ENCODE data around the gene GRPEL1. TPM values are rescaled to one million over a fixed set of nuclear protein-coding genes. Genes with fewer than 3 reads are reported as not detected.

The GRPEL1 gene
- total and polyA plus RNA-seq, 2 of the 13 experiments (the other 11 are each of a cell fraction or from before 2014, with no cell fraction given), result 32.3 to 141 TPM

GRCh38 chr4:7043284-7044136 is 24.4 kb downstream of the GRPEL1 start, which contains the start of gene TADA2B (continued):
- TF ChIP-seq, protein P1, sequence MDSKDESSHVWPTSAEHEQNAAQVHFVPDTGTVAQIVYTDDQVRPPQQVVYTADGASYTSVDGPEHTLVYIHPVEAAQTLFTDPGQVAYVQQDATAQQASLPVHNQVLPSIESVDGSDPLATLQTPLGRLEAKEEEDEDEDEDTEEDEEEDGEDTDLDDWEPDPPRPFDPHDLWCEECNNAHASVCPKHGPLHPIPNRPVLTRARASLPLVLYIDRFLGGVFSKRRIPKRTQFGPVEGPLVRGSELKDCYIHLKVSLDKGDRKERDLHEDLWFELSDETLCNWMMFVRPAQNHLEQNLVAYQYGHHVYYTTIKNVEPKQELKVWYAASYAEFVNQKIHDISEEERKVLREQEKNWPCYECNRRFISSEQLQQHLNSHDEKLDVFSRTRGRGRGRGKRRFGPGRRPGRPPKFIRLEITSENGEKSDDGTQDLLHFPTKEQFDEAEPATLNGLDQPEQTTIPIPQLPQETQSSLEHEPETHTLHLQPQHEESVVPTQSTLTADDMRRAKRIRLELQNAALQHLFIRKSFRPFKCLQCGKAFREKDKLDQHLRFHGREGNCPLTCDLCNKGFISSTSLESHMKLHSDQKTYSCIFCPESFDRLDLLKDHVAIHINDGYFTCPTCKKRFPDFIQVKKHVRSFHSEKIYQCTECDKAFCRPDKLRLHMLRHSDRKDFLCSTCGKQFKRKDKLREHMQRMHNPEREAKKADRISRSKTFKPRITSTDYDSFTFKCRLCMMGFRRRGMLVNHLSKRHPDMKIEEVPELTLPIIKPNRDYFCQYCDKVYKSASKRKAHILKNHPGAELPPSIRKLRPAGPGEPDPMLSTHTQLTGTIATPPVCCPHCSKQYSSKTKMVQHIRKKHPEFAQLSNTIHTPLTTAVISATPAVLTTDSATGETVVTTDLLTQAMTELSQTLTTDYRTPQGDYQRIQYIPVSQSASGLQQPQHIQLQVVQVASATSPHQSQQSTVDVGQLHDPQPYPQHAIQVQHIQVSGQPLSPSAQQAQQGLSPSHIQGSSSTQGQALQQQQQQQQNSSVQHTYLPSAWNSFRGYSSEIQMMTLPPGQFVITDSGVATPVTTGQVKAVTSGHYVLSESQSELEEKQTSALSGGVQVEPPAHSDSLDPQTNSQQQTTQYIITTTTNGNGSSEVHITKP (CRISPR knock-in tag; IDR thresholded peaks at IDR 0.05; ENCODE audit: low read depth), result no peak
- TF ChIP-seq ZNF713 (CRISPR knock-in tag; IDR thresholded peaks at IDR 0.05) (no peak), TP53 (CRISPR knock-in tag; conservative IDR thresholded peaks at IDR 0.05) (no peak), GFI1 (CRISPR knock-in tag; IDR thresholded peaks at IDR 0.05; ENCODE audit: borderline replicate concordance) (no peak), HOXA3 (CRISPR knock-in tag; IDR thresholded peaks at IDR 0.05) (peak; percentile 15), KDM6A (CRISPR knock-in tag; IDR thresholded peaks at IDR 0.05; ENCODE audit: low read depth) (no peak), ZSCAN29 (CRISPR knock-in tag; conservative IDR thresholded peaks at IDR 0.05) (no peak), ZNF143 (CRISPR knock-in tag; IDR thresholded peaks at IDR 0.05) (no peak), DPF2 (CRISPR knock-in tag; IDR thresholded peaks at IDR 0.05; ENCODE audit: borderline replicate concordance, low read depth) (no peak), HMG20B (CRISPR knock-in tag; conservative IDR thresholded peaks at IDR 0.05) (no peak), SP140L (CRISPR knock-in tag; IDR thresholded peaks at IDR 0.05; ENCODE audit: borderline replicate concordance) (no peak), KAT8 (CRISPR knock-in tag; IDR thresholded peaks at IDR 0.05) (no peak), ZZZ3 (CRISPR knock-in tag; IDR thresholded peaks at IDR 0.05; ENCODE audit: borderline replicate concordance) (no peak), NR2F6 (IDR thresholded peaks at IDR 0.05) (no peak), NR2F6 (CRISPR knock-in tag; IDR thresholded peaks at IDR 0.05) (no peak), NR1H2 (CRISPR knock-in tag; IDR thresholded peaks at IDR 0.05; ENCODE audit: borderline replicate concordance, low read depth) (peak; percentile 85; the same call in 1 of the 2 replicates), PLSCR1 (CRISPR knock-in tag; IDR thresholded peaks at IDR 0.05; ENCODE audit: borderline replicate concordance) (no peak), FOXK2 (IDR thresholded peaks at IDR 0.05) (no peak), RXRB (CRISPR knock-in tag; IDR thresholded peaks at IDR 0.05; ENCODE audit: borderline replicate concordance) (no peak), HNRNPK (IDR thresholded peaks at IDR 0.05; ENCODE audit: low read depth, low read length, poor library complexity, severe bottlenecking) (no peak), RAD21 (CRISPR knock-in tag; IDR thresholded peaks at IDR 0.05) (peak; percentile 13), ZNF263 (CRISPR knock-in tag; IDR thresholded peaks at IDR 0.05) (no peak), PLRG1 (conservative IDR thresholded peaks at IDR 0.05) (no peak), DMTF1 (CRISPR knock-in tag; IDR thresholded peaks at IDR 0.05) (no peak), ZNF225 (CRISPR knock-in tag; IDR thresholded peaks at IDR 0.05) (peak; percentile 37; the same call in 1 of the 2 replicates), ZNF782 (CRISPR knock-in tag; IDR thresholded peaks at IDR 0.05; ENCODE audit: borderline replicate concordance) (peak; percentile 55; the same call in 1 of the 2 replicates)

All from HepG2 (cell line).